ENCODE results near the gene CPNE1. TPM values are rescaled to one million over a fixed set of nuclear protein-coding genes. Genes with fewer than 3 reads are reported as not detected.

Gene CPNE1
- polyA plus RNA-seq, 3 donors, result 153 to 210 (median 167) TPM

GRCh38 chr20:35657271-35657670 lies 7.4 kb downstream of the CPNE1 start:
- peaks cover 34 to 51% of the 10 kb centered on the region in 2 donors for H3K36me3 ChIP-seq (replicated peaks in 1 of 2; ENCODE audit: control insufficient read depth in 1 of 2, insufficient read depth in 2 of 2, low read length in 2 of 2)
- no peaks in the 10 kb centered on the region for H3K9me3 Mint-ChIP-seq
- no peak overlapping the region for H3K4me2 ChIP-seq (replicated peaks; ENCODE audit: extremely low read depth, low read length, poor library complexity, severe bottlenecking)
- H3K9me3 ChIP-seq (replicated peaks in 1 of 2; ENCODE audit: control insufficient read depth in 1 of 2, insufficient read depth in 1 of 2, low read length in 2 of 2), result no peaks in the 10 kb centered on the region
- intact Hi-C loops (cut with micrococcal nuclease), result no loop called here
- TF ChIP-seq, protein P1, sequence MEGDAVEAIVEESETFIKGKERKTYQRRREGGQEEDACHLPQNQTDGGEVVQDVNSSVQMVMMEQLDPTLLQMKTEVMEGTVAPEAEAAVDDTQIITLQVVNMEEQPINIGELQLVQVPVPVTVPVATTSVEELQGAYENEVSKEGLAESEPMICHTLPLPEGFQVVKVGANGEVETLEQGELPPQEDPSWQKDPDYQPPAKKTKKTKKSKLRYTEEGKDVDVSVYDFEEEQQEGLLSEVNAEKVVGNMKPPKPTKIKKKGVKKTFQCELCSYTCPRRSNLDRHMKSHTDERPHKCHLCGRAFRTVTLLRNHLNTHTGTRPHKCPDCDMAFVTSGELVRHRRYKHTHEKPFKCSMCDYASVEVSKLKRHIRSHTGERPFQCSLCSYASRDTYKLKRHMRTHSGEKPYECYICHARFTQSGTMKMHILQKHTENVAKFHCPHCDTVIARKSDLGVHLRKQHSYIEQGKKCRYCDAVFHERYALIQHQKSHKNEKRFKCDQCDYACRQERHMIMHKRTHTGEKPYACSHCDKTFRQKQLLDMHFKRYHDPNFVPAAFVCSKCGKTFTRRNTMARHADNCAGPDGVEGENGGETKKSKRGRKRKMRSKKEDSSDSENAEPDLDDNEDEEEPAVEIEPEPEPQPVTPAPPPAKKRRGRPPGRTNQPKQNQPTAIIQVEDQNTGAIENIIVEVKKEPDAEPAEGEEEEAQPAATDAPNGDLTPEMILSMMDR (IDR thresholded peaks at IDR 0.05), result no peak
- H3K4me3 ChIP-seq (replicated peaks in 1 of 3; ENCODE audit: low read depth in 2 of 3, low read length in 3 of 3), result no peak overlapping the region
- H3K36me3 Mint-ChIP-seq, result peaks cover 6 to 8% of the 10 kb centered on the region in 2 donors
- H3K9ac ChIP-seq (ENCODE audit: insufficient read depth, low read length, poor library complexity, severe bottlenecking), result no peak overlapping the region
- DNase-seq, result no peak
- H3K79me2 ChIP-seq (ENCODE audit: insufficient read depth, low read length), result peaks cover 100% of the 10 kb centered on the region
- H3K27me3 ChIP-seq (ENCODE audit: control insufficient read depth in 2 of 2, insufficient read depth in 2 of 2, low read length in 2 of 2), result no peaks in the 10 kb centered on the region
- peak overlapping the region in 1 of 7 donors; percentile 52 for H3K27ac Mint-ChIP-seq
- no CpG with 5 or more reads among the region's 1 CpG for WGBS (ENCODE audit: insufficient coverage)
- no peak overlapping the region for H3K4me3 Mint-ChIP-seq
- no peak overlapping the region for H2AFZ ChIP-seq (ENCODE audit: insufficient read depth, low read depth, low read length, poor library complexity, severe bottlenecking)
- H3K4me1 Mint-ChIP-seq, result peaks cover 31% of the 10 kb centered on the region
- no peaks in the 10 kb centered on the region for H3K27me3 Mint-ChIP-seq (ENCODE audit: low read depth in 3 of 3)
- peak overlapping the region in 1 of 2 donors; percentile 25 for H3K27ac ChIP-seq (ENCODE audit: low read depth in 1 of 2, low read length in 2 of 2)
- H3K4me1 ChIP-seq (ENCODE audit: control insufficient read depth in 1 of 2, insufficient read depth in 2 of 2, low read length in 2 of 2), result peaks cover 15 to 16% of the 10 kb centered on the region in 2 donors
- H4K20me1 ChIP-seq (ENCODE audit: insufficient read depth, low read length), result peaks cover 93% of the 10 kb centered on the region

- Histone ChIP-seq H3K36me3 (replicated peaks in 1 of 2; ENCODE audit: control insufficient read depth in 1 of 2, insufficient read depth in 2 of 2, low read length in 2 of 2) (peaks cover 47 to 80% of the 10 kb centered on the region in 2 donors), H3K27ac (ENCODE audit: low read depth in 1 of 2, low read length in 2 of 2) (no peak overlapping the region), H3K9me3 (replicated peaks in 1 of 2; ENCODE audit: control insufficient read depth in 1 of 2, insufficient read depth in 1 of 2, low read length in 2 of 2) (no peaks in the 10 kb centered on the region), H3K4me1 (ENCODE audit: control insufficient read depth in 1 of 2, insufficient read depth in 2 of 2, low read length in 2 of 2) (no peaks in the 10 kb centered on the region), H3K4me2 (replicated peaks; ENCODE audit: extremely low read depth, low read length, poor library complexity, severe bottlenecking) (no peak overlapping the region), H3K4me3 (replicated peaks in 1 of 3; ENCODE audit: low read depth in 2 of 3, low read length in 3 of 3) (no peak overlapping the region), H4K20me1 (ENCODE audit: insufficient read depth, low read length) (peaks cover 99% of the 10 kb centered on the region), H3K79me2 (ENCODE audit: insufficient read depth, low read length) (peaks cover 99% of the 10 kb centered on the region), H3K27me3 (ENCODE audit: control insufficient read depth in 2 of 2, insufficient read depth in 2 of 2, low read length in 2 of 2) (no peaks in the 10 kb centered on the region), H2AFZ (ENCODE audit: insufficient read depth, low read depth, low read length, poor library complexity, severe bottlenecking) (no peak overlapping the region), H3K9ac (ENCODE audit: insufficient read depth, low read length, poor library complexity, severe bottlenecking) (no peak overlapping the region)
- DNase-seq, result no peak
- no peak overlapping the region for H3K27ac Mint-ChIP-seq
- peaks cover 6% of the 10 kb centered on the region for H3K4me1 Mint-ChIP-seq
- TF ChIP-seq, protein P1 (IDR thresholded peaks at IDR 0.05), result no peak
- WGBS (ENCODE audit: insufficient coverage), result 98% methylated on average over 9 of the region's 9 CpGs
- no peaks in the 10 kb centered on the region for H3K27me3 Mint-ChIP-seq (ENCODE audit: low read depth in 3 of 3)
- intact Hi-C loops (cut with micrococcal nuclease), result no loop called here
- H3K36me3 Mint-ChIP-seq, result peaks cover 18 to 19% of the 10 kb centered on the region in 2 donors
- H3K4me3 Mint-ChIP-seq, result no peak overlapping the region
- H3K9me3 Mint-ChIP-seq, result no peaks in the 10 kb centered on the region
Observed at GRCh38 chr20:35654415-35654814, 10.3 kb downstream of the CPNE1 start.
